ENCODE measurements around the gene STK39. TPM values are rescaled to one million over a fixed set of nuclear protein-coding genes. Genes with fewer than 3 reads are reported as not detected.
"Not testable (repeated sequence)": the region's sequence is repeated elsewhere in the genome, so short reads cannot be mapped to it uniquely, and the experiment has no call there.

The STK39 gene
- total RNA-seq, 4 donors from 2014 or later: 35.3 to 58.0 (median 47.0) TPM

DNA sequence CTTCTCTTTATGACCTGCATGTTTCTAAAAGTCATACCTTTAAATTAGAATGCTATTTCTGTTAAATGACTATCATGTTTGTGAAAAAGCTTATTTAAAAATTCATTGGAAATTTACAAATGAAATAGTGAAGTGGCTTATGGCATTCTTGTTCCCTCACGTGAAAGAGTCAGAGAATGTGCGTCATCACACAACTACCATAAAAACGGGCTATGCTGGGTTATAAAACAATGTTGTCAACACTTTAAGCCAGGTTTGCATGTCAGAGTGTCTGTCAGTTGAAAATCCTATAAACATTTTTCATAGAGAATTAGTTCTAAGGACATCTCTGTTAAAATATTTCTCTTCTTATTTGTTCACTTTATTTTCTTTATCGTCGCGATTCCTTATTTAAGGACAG, 42.5 kb upstream of the STK39 start:
- 83 to 85% methylated on average over 6 of the region's 6 CpGs for WGBS, 2 donors (ENCODE audit: low coverage in 1 of 2)
- H3K27me3 ChIP-seq: no peaks in the 10 kb centered on the region
- H3K4me3 ChIP-seq: no peak overlapping the region
- no peaks in the 10 kb centered on the region for H3K4me1 ChIP-seq
- no peak for TF ChIP-seq EP300 (IDR thresholded peaks at IDR 0.05)
- no peak for TF ChIP-seq POLR2AphosphoS5 (IDR thresholded peaks at IDR 0.05)
- no peak for TF ChIP-seq POLR2A (IDR thresholded peaks at IDR 0.05)
- TF ChIP-seq, protein P1, sequence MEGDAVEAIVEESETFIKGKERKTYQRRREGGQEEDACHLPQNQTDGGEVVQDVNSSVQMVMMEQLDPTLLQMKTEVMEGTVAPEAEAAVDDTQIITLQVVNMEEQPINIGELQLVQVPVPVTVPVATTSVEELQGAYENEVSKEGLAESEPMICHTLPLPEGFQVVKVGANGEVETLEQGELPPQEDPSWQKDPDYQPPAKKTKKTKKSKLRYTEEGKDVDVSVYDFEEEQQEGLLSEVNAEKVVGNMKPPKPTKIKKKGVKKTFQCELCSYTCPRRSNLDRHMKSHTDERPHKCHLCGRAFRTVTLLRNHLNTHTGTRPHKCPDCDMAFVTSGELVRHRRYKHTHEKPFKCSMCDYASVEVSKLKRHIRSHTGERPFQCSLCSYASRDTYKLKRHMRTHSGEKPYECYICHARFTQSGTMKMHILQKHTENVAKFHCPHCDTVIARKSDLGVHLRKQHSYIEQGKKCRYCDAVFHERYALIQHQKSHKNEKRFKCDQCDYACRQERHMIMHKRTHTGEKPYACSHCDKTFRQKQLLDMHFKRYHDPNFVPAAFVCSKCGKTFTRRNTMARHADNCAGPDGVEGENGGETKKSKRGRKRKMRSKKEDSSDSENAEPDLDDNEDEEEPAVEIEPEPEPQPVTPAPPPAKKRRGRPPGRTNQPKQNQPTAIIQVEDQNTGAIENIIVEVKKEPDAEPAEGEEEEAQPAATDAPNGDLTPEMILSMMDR (IDR thresholded peaks at IDR 0.05): no peak
- no peak for ATAC-seq
- H3K9me3 ChIP-seq: no peaks in the 10 kb centered on the region
- no peak overlapping the region for H3K27ac ChIP-seq
- H3K36me3 ChIP-seq: no peaks in the 10 kb centered on the region

DNA sequence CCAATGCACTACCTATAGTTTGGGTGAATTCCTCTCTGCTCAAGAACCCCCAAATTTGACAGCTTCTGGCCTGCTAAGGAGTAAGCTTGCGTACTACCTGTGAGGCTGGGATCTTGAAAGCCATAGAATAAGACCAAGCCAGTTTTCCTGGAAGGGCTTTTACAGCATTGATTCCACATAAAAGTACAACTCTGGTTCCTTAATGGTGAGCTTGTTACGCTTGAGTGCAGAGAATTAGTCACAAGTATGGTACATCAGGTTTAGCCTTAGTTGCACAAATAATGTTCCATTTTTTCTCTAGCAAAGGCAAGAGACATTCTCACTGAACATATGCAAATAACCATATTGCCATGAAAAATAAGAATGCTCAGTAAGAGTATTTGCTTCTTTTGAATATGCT, 39.1 kb upstream of the STK39 start:
- no peak overlapping the region for H3K27ac ChIP-seq
- TF ChIP-seq POLR2A (IDR thresholded peaks at IDR 0.05) (no peak), EP300 (IDR thresholded peaks at IDR 0.05) (no peak), POLR2AphosphoS5 (IDR thresholded peaks at IDR 0.05) (no peak)
- TF ChIP-seq, protein P1 (IDR thresholded peaks at IDR 0.05): no peak
- no peak overlapping the region for H3K4me3 ChIP-seq
- no peaks in the 10 kb centered on the region for H3K9me3 ChIP-seq
- H3K27me3 ChIP-seq: no peaks in the 10 kb centered on the region
- H3K4me1 ChIP-seq: peaks cover 0 to 5% (median 0%) of the 10 kb centered on the region in 3 donors
- 44 to 73% methylated on average over 2 of the region's 2 CpGs for WGBS, 2 donors (ENCODE audit: low coverage in 1 of 2)
- no peak for ATAC-seq
- no peaks in the 10 kb centered on the region for H3K36me3 ChIP-seq

GRCh38 chr2:168278424-168278888, 31.1 kb upstream of the STK39 start:
- ATAC-seq: no peak
- WGBS, 2 donors (ENCODE audit: low coverage in 1 of 2): 89 to 90% methylated on average over 2 to 5 of the region's 5 CpGs
- H3K4me3 ChIP-seq: no peak overlapping the region
- H3K27ac ChIP-seq: no peak overlapping the region
- H3K27me3 ChIP-seq: no peaks in the 10 kb centered on the region
- no peak for TF ChIP-seq EP300 (IDR thresholded peaks at IDR 0.05)
- H3K36me3 ChIP-seq: no peaks in the 10 kb centered on the region
- no peaks in the 10 kb centered on the region for H3K9me3 ChIP-seq
- peaks cover 0 to 5% (median 0%) of the 10 kb centered on the region in 3 donors for H3K4me1 ChIP-seq

GRCh38 chr2:168277276-168277675, 29.9 kb upstream of the STK39 start:
- no peaks in the 10 kb centered on the region for H3K4me1 ChIP-seq
- ATAC-seq: no peak
- no peak overlapping the region for H3K27ac ChIP-seq
- no peak overlapping the region for H3K4me3 ChIP-seq
- TF ChIP-seq, protein P1 (IDR thresholded peaks at IDR 0.05): no peak
- TF ChIP-seq POLR2A (IDR thresholded peaks at IDR 0.05) (no peak), POLR2AphosphoS5 (IDR thresholded peaks at IDR 0.05) (no peak), EP300 (IDR thresholded peaks at IDR 0.05) (no peak)
- no peaks in the 10 kb centered on the region for H3K9me3 ChIP-seq
- H3K36me3 ChIP-seq: no peaks in the 10 kb centered on the region
- no peaks in the 10 kb centered on the region for H3K27me3 ChIP-seq
- 83 to 85% methylated on average over 1 to 3 of the region's 3 CpGs for WGBS, 2 donors (ENCODE audit: low coverage in 1 of 2)

DNA sequence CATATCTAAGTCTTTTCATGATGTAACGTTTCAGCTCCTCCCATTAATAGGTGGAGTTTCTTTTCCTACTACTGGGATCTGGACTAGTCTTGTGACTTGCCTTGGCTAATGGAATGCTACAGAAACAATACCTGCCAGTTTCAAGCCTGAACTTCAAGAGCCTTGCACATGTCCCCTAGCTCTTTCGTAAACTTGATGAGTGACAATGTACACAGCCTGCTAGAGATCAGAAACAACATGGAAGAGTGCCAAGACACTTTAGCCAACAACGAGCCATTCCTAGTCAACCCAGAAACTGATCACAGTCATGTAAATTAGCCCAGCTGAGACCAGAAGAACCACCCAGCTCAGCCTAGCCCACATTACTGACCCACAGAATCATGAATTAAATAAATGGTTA, 24.8 kb upstream of the STK39 start:
- Histone ChIP-seq H3K27ac (no peak overlapping the region), H3K4me3 (no peak overlapping the region), H3K36me3 (no peaks in the 10 kb centered on the region), H3K9me3 (no peaks in the 10 kb centered on the region), H3K4me1 (no peaks in the 10 kb centered on the region), H3K27me3 (no peaks in the 10 kb centered on the region)
- ATAC-seq: no peak
- 83 to 91% methylated on average over 2 of the region's 3 CpGs for WGBS, 2 donors (ENCODE audit: low coverage in 1 of 2)
- TF ChIP-seq, protein P1 (IDR thresholded peaks at IDR 0.05): no peak
- TF ChIP-seq POLR2AphosphoS5 (IDR thresholded peaks at IDR 0.05): no peak
- TF ChIP-seq EP300 (IDR thresholded peaks at IDR 0.05): no peak
- no peak for TF ChIP-seq POLR2A (IDR thresholded peaks at IDR 0.05)

- not testable (repeated sequence) for H3K4me1 ChIP-seq, H3K27me3 ChIP-seq
Observed at GRCh38 chr2:168262926-168263325, 15.5 kb upstream of the STK39 start.

More at GRCh38 chr2:168262926-168263325, 15.5 kb upstream of the STK39 start:
- not testable (repeated sequence) for H3K27ac ChIP-seq, H3K4me3 ChIP-seq, ATAC-seq, H3K36me3 ChIP-seq
- H3K9me3 ChIP-seq: peaks cover 0 to 19% (median 0%) of the 10 kb centered on the region in 3 donors
- 88 to 89% methylated on average over 2 of the region's 2 CpGs for WGBS, 2 donors (ENCODE audit: low coverage in 1 of 2)
